Keratinocyte (primary cell): Measurements from ENCODE around the gene SNRNP35. TPM values are rescaled to one million over a fixed set of nuclear protein-coding genes. Genes with fewer than 3 reads are reported as not detected.

Experiments used
- DNase-seq: peaks from one replicate; pipeline ENCODE4 v3.0.0-alpha.2; 2011; ENCODE audit warnings: low read depth, missing footprints, low spot score
- FAIRE-seq: peaks from 2 replicates; lab custom pipeline; 2011; peaks lifted over from hg19 to GRCh38; lab: Jason Lieb, UNC
- H2AFZ ChIP-seq: 2 replicates; pipeline ENCODE4 v1.6.0; 2012; ENCODE audit warnings: low read length, control low read depth, inconsistent platforms; ENCODE audit not compliant: control insufficient read depth
- H3K27ac ChIP-seq: 2 replicates; pipeline ENCODE4 v1.5.1; 2011; ENCODE audit warnings: low read length; ENCODE audit not compliant: control insufficient read depth, insufficient read depth
- H3K27me3 ChIP-seq: 3 replicates; pipeline ENCODE4 v1.6.0; 2011; ENCODE audit warnings: low read length; ENCODE audit not compliant: control insufficient read depth, insufficient read depth; ENCODE audit errors: extremely low read depth
- H3K36me3 ChIP-seq, 2 experiments: 2 replicates in 1 of 2; 3 replicates in 1 of 2; pipeline ENCODE4 v1.5.1; 2011; ENCODE audit warnings: low read length in 2 of 2, mild to moderate bottlenecking in 1 of 2; ENCODE audit not compliant: control insufficient read depth in 2 of 2, insufficient read depth in 2 of 2; ENCODE audit errors: extremely low read depth in 1 of 2
- H3K4me1 ChIP-seq: 3 replicates; pipeline ENCODE4 v1.5.1; 2011; ENCODE audit warnings: low read length; ENCODE audit not compliant: control insufficient read depth, insufficient read depth; ENCODE audit errors: extremely low read depth
- H3K4me2 ChIP-seq: 3 replicates; pipeline ENCODE4 v1.6.0; 2011; ENCODE audit warnings: low read depth, low read length; ENCODE audit not compliant: control insufficient read depth, insufficient read depth; ENCODE audit errors: extremely low read depth
- H3K4me3 ChIP-seq, 3 experiments: fragments of 200-600 bp in 1 of 3; sonication (generic) in 1 of 3; 2 replicates in 2 of 3; 3 replicates in 1 of 3; pipeline ENCODE4 v1.5.1; 2011 to 2016; ENCODE audit warnings: low read length in 3 of 3, mild to moderate bottlenecking in 3 of 3, control low read depth in 2 of 3, inconsistent platforms in 1 of 3, low read depth in 1 of 3, mixed read lengths in 1 of 3, mixed run types in 1 of 3, moderate library complexity in 1 of 3; ENCODE audit not compliant: control insufficient read depth in 2 of 3, insufficient read depth in 2 of 3; ENCODE audit errors: extremely low read depth in 1 of 3
- H3K79me2 ChIP-seq: 2 replicates; pipeline ENCODE4 v1.6.0; 2012; ENCODE audit warnings: low read length; ENCODE audit not compliant: control insufficient read depth, insufficient read depth
- H3K9ac ChIP-seq: 3 replicates; pipeline ENCODE4 v1.6.0; 2011; ENCODE audit warnings: low read length; ENCODE audit not compliant: control insufficient read depth, insufficient read depth; ENCODE audit errors: extremely low read depth
- H3K9me1 ChIP-seq: 3 replicates; pipeline ENCODE4 v1.6.0; 2011; ENCODE audit warnings: low read length; ENCODE audit not compliant: control insufficient read depth, insufficient read depth; ENCODE audit errors: extremely low read depth
- H3K9me3 ChIP-seq: 2 replicates; pipeline ENCODE4 v1.5.1; 2012; ENCODE audit warnings: low read depth, low read length; ENCODE audit not compliant: control insufficient read depth
- H4K20me1 ChIP-seq: 3 replicates; pipeline ENCODE4 v1.6.0; 2011; ENCODE audit warnings: low read length; ENCODE audit not compliant: control insufficient read depth, insufficient read depth; ENCODE audit errors: extremely low read depth
- EZH2 ChIP-seq: IDR thresholded peaks from one replicate; pipeline ENCODE4 v1.6.1; 2012; ENCODE audit warnings: inconsistent platforms, mild to moderate bottlenecking, low read length, moderate library complexity
- dilution Hi-C: fragments of 300-500 bp; cut with MboI; formaldehyde crosslinking; loops from one replicate; pipeline ENCODE4 v1.7.0; 2020; ENCODE audit warnings: low sequenced_read_pairs; ENCODE audit not compliant: extremely low pct_ligation_motif_present
- polyA plus RNA-seq, 5 experiments: library from polyadenylated mRNA; depleted of rRNA in 3 of 5; stranded (reverse) in 3 of 5; stranded (forward) in 1 of 5; unstranded in 1 of 5; fragments of >200 nt; gene quantifications; 1 replicate in 1 of 5; 2 replicates in 3 of 5; 3 replicates in 1 of 5; pipeline versions ENCODE4 v1.2.1 to v1.2.3, GENCODE V29; 2011 to 2012; ENCODE audit warnings: missing spikeins in 2 of 5, low read depth in 1 of 5, low replicate concordance in 1 of 5
- TF ChIP-seq, protein P1 (sequence below), 3 experiments: IDR thresholded peaks in 1 of 3; conservative IDR thresholded peaks in 1 of 3; optimal IDR thresholded peaks in 1 of 3; 2 replicates in 2 of 3; 3 replicates in 1 of 3; pipeline versions ENCODE3 to v1.5.1; 2011; ENCODE audit warnings: low read length in 3 of 3, mild to moderate bottlenecking in 3 of 3, moderate library complexity in 2 of 3, control low read depth in 1 of 3, inconsistent platforms in 1 of 3; ENCODE audit not compliant: insufficient read depth in 2 of 3; ENCODE audit errors: extremely low read depth in 1 of 3

Gene SNRNP35
- polyA plus RNA-seq, 1 donor (not counting 4 experiments of a cell fraction or from before 2014, with no cell fraction given): 15.2 TPM

- Histone ChIP-seq H3K4me1 (no peaks in the 10 kb centered on the region), H3K27me3 (no peaks in the 10 kb centered on the region), H3K79me2 (no peaks in the 10 kb centered on the region), H3K4me3 (no peak overlapping the region), H3K36me3 (peaks cover 14 to 24% of the 10 kb centered on the region in 2 experiments), H3K27ac (no peak overlapping the region), H4K20me1 (no peaks in the 10 kb centered on the region), H3K9ac (no peak overlapping the region), H3K4me2 (no peak overlapping the region), H3K9me1 (no peaks in the 10 kb centered on the region), H3K9me3 (no peaks in the 10 kb centered on the region), H2AFZ (no peak overlapping the region)
- no peak for DNase-seq
- dilution Hi-C loops: no loop called here
- no peak for FAIRE-seq
- TF ChIP-seq EZH2: no peak
- TF ChIP-seq, protein P1, sequence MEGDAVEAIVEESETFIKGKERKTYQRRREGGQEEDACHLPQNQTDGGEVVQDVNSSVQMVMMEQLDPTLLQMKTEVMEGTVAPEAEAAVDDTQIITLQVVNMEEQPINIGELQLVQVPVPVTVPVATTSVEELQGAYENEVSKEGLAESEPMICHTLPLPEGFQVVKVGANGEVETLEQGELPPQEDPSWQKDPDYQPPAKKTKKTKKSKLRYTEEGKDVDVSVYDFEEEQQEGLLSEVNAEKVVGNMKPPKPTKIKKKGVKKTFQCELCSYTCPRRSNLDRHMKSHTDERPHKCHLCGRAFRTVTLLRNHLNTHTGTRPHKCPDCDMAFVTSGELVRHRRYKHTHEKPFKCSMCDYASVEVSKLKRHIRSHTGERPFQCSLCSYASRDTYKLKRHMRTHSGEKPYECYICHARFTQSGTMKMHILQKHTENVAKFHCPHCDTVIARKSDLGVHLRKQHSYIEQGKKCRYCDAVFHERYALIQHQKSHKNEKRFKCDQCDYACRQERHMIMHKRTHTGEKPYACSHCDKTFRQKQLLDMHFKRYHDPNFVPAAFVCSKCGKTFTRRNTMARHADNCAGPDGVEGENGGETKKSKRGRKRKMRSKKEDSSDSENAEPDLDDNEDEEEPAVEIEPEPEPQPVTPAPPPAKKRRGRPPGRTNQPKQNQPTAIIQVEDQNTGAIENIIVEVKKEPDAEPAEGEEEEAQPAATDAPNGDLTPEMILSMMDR (optimal IDR thresholded peaks at IDR 0.05 in 1 of 3, IDR thresholded peaks at IDR 0.05 in 1 of 3, conservative IDR thresholded peaks at IDR 0.05 in 1 of 3; ENCODE audit: extremely low read depth in 1 of 3, insufficient read depth in 2 of 3, low read length in 3 of 3): no peak
These were observed 13.6 kb downstream of the SNRNP35 start for GRCh38 chr12:123471374-123472068.

DNA sequence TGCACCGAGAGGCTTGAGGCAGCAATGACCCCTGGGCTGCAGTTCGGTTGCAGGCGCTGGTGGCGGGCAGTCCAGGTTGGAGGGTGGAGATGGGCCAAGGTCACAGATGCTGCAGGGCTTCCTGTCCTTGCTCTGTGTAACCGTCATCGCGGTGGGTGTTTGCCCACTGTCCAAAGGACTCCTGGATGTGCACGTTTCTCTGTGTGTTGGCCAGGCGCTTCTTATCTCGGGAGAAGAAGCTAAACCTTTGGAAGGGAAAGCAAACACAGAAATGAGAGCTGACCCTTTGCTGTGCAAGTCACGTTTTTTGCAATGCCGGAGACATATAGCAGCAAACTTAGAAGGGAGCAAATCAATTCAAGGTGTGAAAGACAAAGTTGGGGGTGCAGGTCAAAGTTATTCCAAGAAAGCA, 14.5 kb downstream of the SNRNP35 start:
- Histone ChIP-seq H3K79me2 (no peaks in the 10 kb centered on the region), H3K9ac (no peak overlapping the region), H3K36me3 (peaks cover 15 to 30% of the 10 kb centered on the region in 2 experiments), H3K9me3 (no peaks in the 10 kb centered on the region), H3K4me2 (no peak overlapping the region), H3K27ac (no peak overlapping the region), H2AFZ (no peak overlapping the region), H3K4me3 (no peak overlapping the region), H3K27me3 (no peaks in the 10 kb centered on the region), H4K20me1 (no peaks in the 10 kb centered on the region), H3K9me1 (no peaks in the 10 kb centered on the region), H3K4me1 (no peaks in the 10 kb centered on the region)
- TF ChIP-seq EZH2: no peak
- TF ChIP-seq, protein P1 (optimal IDR thresholded peaks at IDR 0.05 in 1 of 3, IDR thresholded peaks at IDR 0.05 in 1 of 3, conservative IDR thresholded peaks at IDR 0.05 in 1 of 3; ENCODE audit: extremely low read depth in 1 of 3, insufficient read depth in 2 of 3, low read length in 3 of 3): no peak
- no peak for FAIRE-seq
- dilution Hi-C loops: no loop called here
- DNase-seq: no peak
